C4-2B (cell line): Measurements from ENCODE around the gene POU6F1.

Experiments
- CTCF ChIP-seq: fragments of 450-650 bp; conservative IDR thresholded peaks from 2 replicates; pipeline ENCODE4 v1.5.1; 2017; ENCODE audit warnings: mild to moderate bottlenecking
- ZFX ChIP-seq: fragments of 450-650 bp; IDR thresholded peaks from 2 replicates; pipeline ENCODE4 v1.6.1; 2017

- TF ChIP-seq CTCF (no peak), ZFX (no peak)
Observed at GRCh38 chr12:51191516-51192283, 26.2 kb downstream of the POU6F1 start.
